WTC11 (cell line): ENCODE results near the gene ACTN2. TPM values are rescaled to one million over a fixed set of nuclear protein-coding genes. Genes with fewer than 3 reads are reported as not detected.
A peak's percentile ranks its signal among the peaks of the same experiment; 100 is the strongest.

Experiments
- ATAC-seq: fragments of 200-7000 bp; cut with Tn5 transposase; 2 replicates; pipeline ENCODE4 v1.10.0; 2021; ENCODE audit warnings: mild to moderate bottlenecking, moderate library complexity
- CTCF ChIA-PET: fragments of 300-600 bp; sonication (Branson Sonifier 250); formaldehyde crosslinking; loops from one replicate; lab custom pipeline; 2021; ENCODE audit warnings: antibody characterized with exemption; lab: Charles Lee
- POLR2A ChIA-PET: fragments of 350-600 bp; sonication (Branson Sonifier 250); formaldehyde crosslinking; loops from one replicate; lab custom pipeline; 2021; ENCODE audit warnings: antibody characterized with exemption; lab: Charles Lee
- DNase-seq: peaks from one replicate; pipeline ENCODE4 v3.0.0; 2021; ENCODE audit warnings: low spot score
- H3K27ac Mint-ChIP-seq: 2 replicates; pipeline ENCODE4 v1.8.0; 2021; ENCODE audit warnings: mixed read lengths
- H3K27me3 Mint-ChIP-seq: 2 replicates; pipeline ENCODE4 v1.8.0; 2021; ENCODE audit warnings: low read depth, mild to moderate bottlenecking, moderate library complexity, mixed read lengths
- H3K36me3 Mint-ChIP-seq: 2 replicates; pipeline ENCODE4 v1.8.0; 2021; ENCODE audit warnings: mixed read lengths
- H3K4me1 Mint-ChIP-seq: 2 replicates; pipeline ENCODE4 v1.8.0; 2022; ENCODE audit warnings: mixed read lengths
- H3K4me3 Mint-ChIP-seq: 2 replicates; pipeline ENCODE4 v1.8.0; 2021; ENCODE audit warnings: mild to moderate bottlenecking, moderate library complexity, mixed read lengths
- H3K9me3 Mint-ChIP-seq: 2 replicates; pipeline ENCODE4 v1.8.0; 2021; ENCODE audit warnings: mixed read lengths
- AFF4 ChIP-seq: sonication (generic); formaldehyde crosslinking; IDR thresholded peaks from 2 replicates; pipeline ENCODE4 v1.8.1; 2023; ENCODE audit warnings: mild to moderate bottlenecking, missing genetic modification reagents, borderline replicate concordance
- ARID4B ChIP-seq: sonication (generic); formaldehyde crosslinking; IDR thresholded peaks from 2 replicates; pipeline ENCODE4 v1.8.0; 2023; ENCODE audit warnings: missing genetic modification reagents, mild to moderate bottlenecking, borderline replicate concordance
- ATF3 ChIP-seq: sonication (generic); formaldehyde crosslinking; conservative IDR thresholded peaks from 2 replicates; pipeline ENCODE4 v1.8.1; 2022; ENCODE audit warnings: mild to moderate bottlenecking, missing genetic modification reagents
- E2F1 ChIP-seq: sonication (generic); formaldehyde crosslinking; IDR thresholded peaks from 2 replicates; pipeline ENCODE4 v1.8.0; 2022; ENCODE audit warnings: mild to moderate bottlenecking, missing genetic modification reagents
- E2F5 ChIP-seq: sonication (generic); formaldehyde crosslinking; IDR thresholded peaks from 2 replicates; pipeline ENCODE4 v1.8.1; 2022; ENCODE audit warnings: mild to moderate bottlenecking, moderate library complexity, missing genetic modification reagents
- ETV6 ChIP-seq: sonication (generic); formaldehyde crosslinking; IDR thresholded peaks from 2 replicates; pipeline ENCODE4 v1.8.1; 2022; ENCODE audit warnings: mild to moderate bottlenecking, missing genetic modification reagents
- FOXJ3 ChIP-seq: sonication (generic); formaldehyde crosslinking; IDR thresholded peaks from 2 replicates; pipeline ENCODE4 v1.9.0; 2021; ENCODE audit warnings: missing genetic modification reagents, mild to moderate bottlenecking, borderline replicate concordance
- IRF1 ChIP-seq: sonication (generic); formaldehyde crosslinking; IDR thresholded peaks from 2 replicates; pipeline ENCODE4 v1.8.0; 2023; ENCODE audit warnings: missing genetic modification reagents
- KAT7 ChIP-seq: sonication (generic); formaldehyde crosslinking; IDR thresholded peaks from 2 replicates; pipeline ENCODE4 v1.8.1; 2023; ENCODE audit warnings: missing genetic modification reagents, mild to moderate bottlenecking, borderline replicate concordance
- NR2C2 ChIP-seq: sonication (generic); formaldehyde crosslinking; IDR thresholded peaks from 2 replicates; pipeline ENCODE4 v1.8.0; 2022; ENCODE audit warnings: mild to moderate bottlenecking, missing genetic modification reagents
- PREB ChIP-seq: sonication (generic); formaldehyde crosslinking; IDR thresholded peaks from 2 replicates; pipeline ENCODE4 v1.8.1; 2022; ENCODE audit warnings: mild to moderate bottlenecking, missing genetic modification reagents, moderate library complexity, borderline replicate concordance
- USF2 ChIP-seq: sonication (generic); formaldehyde crosslinking; IDR thresholded peaks from 2 replicates; pipeline ENCODE4 v1.8.1; 2023; ENCODE audit warnings: mild to moderate bottlenecking, missing genetic modification reagents, moderate library complexity
- ZNF138 ChIP-seq: sonication (generic); formaldehyde crosslinking; conservative IDR thresholded peaks from 2 replicates; pipeline ENCODE4 v1.8.1; 2022; ENCODE audit warnings: mild to moderate bottlenecking, moderate library complexity, missing genetic modification reagents
- ZNF232 ChIP-seq: sonication (generic); formaldehyde crosslinking; IDR thresholded peaks from 2 replicates; pipeline ENCODE4 v1.8.0; 2022; ENCODE audit warnings: mild to moderate bottlenecking, missing genetic modification reagents
- ZNF317 ChIP-seq: sonication (generic); formaldehyde crosslinking; IDR thresholded peaks from 2 replicates; pipeline ENCODE4 v1.8.1; 2023; ENCODE audit warnings: low read depth, mild to moderate bottlenecking, moderate library complexity, missing genetic modification reagents, borderline replicate concordance
- ZNF532 ChIP-seq: fragments of 250-450 bp; sonication (Bioruptor Pico); IDR thresholded peaks from 2 replicates; pipeline ENCODE4 v1.9.0; 2021; ENCODE audit warnings: mild to moderate bottlenecking, borderline replicate concordance
- total RNA-seq: library from RNA; stranded (reverse); gene quantifications from 3 replicates; pipeline ENCODE4 v1.2.3, GENCODE V29; 2021

The ACTN2 gene
- total RNA-seq, 1 experiment from 2014 or later, result 2.0 TPM

GRCh38 chr1:236734141-236734765 is 48.0 kb downstream of the ACTN2 start (continued):
- no peak for TF ChIP-seq AFF4
- no peak for TF ChIP-seq IRF1 (CRISPR knock-in tag)
- TF ChIP-seq NR2C2, result no peak
- no peak for TF ChIP-seq ATF3 (CRISPR knock-in tag)
- TF ChIP-seq ZNF138 (CRISPR knock-in tag), result no peak
- no peak for TF ChIP-seq ZNF232
- no peak for TF ChIP-seq ZNF532
- TF ChIP-seq KAT7 (CRISPR knock-in tag), result no peak
- TF ChIP-seq E2F1, result no peak
- no peak for TF ChIP-seq ZNF317

- ATAC-seq, result peak; percentile 66
- no peak overlapping the region for H3K4me3 Mint-ChIP-seq
- no peak for DNase-seq
- peak overlapping the region; percentile 18; the same call in 1 of the 2 replicates for H3K27ac Mint-ChIP-seq
- ChIA-PET CTCF (no interaction called here), POLR2A (no interaction called here)
- H3K4me1 Mint-ChIP-seq, result peaks cover 39% of the 10 kb centered on the region
- H3K27me3 Mint-ChIP-seq, result no peaks in the 10 kb centered on the region
- peaks cover 14% of the 10 kb centered on the region for H3K36me3 Mint-ChIP-seq
- no peaks in the 10 kb centered on the region for H3K9me3 Mint-ChIP-seq
- TF ChIP-seq ETV6 (CRISPR knock-in tag) (no peak), FOXJ3 (no peak), USF2 (CRISPR knock-in tag) (no peak), E2F1 (no peak), ARID4B (CRISPR knock-in tag) (no peak), E2F5 (CRISPR knock-in tag) (no peak), PREB (CRISPR knock-in tag) (no peak)
These were observed 50.5 kb downstream of the ACTN2 start for GRCh38 chr1:236736761-236737160.
